HFFc6 (cell line): ENCODE measurements around the gene MDM4. TPM values are rescaled to one million over a fixed set of nuclear protein-coding genes. Genes with fewer than 3 reads are reported as not detected.
A peak's percentile ranks its signal among the peaks of the same experiment; 100 is the strongest.

ENCODE experiments used
- DNase-seq: peaks from one replicate; pipeline ENCODE4 v3.0.0-alpha.2; 2018
- H3K27ac Mint-ChIP-seq: 2 replicates; pipeline ENCODE4 v1.8.0; 2020; ENCODE audit warnings: mild to moderate bottlenecking, mixed read lengths
- H3K27me3 Mint-ChIP-seq: 2 replicates; pipeline ENCODE4 v1.8.0; 2021; ENCODE audit warnings: mild to moderate bottlenecking, moderate library complexity, mixed read lengths; ENCODE audit not compliant: insufficient read depth
- H3K36me3 Mint-ChIP-seq: 2 replicates; pipeline ENCODE4 v1.8.0; 2021; ENCODE audit warnings: low read depth, mixed read lengths
- H3K4me1 Mint-ChIP-seq: 2 replicates; pipeline ENCODE4 v1.8.0; 2020; ENCODE audit warnings: low read depth, mixed read lengths
- H3K4me3 Mint-ChIP-seq: 2 replicates; pipeline ENCODE4 v1.8.0; 2020; ENCODE audit warnings: mild to moderate bottlenecking, moderate library complexity, mixed read lengths
- H3K9me3 Mint-ChIP-seq: 2 replicates; pipeline ENCODE4 v1.8.0; 2020; ENCODE audit warnings: mild to moderate bottlenecking, mixed read lengths
- CTCF ChIP-seq: fragments of 200-600 bp; sonication (generic); IDR thresholded peaks from 2 replicates; pipeline ENCODE4 v1.5.0; 2021; ENCODE audit warnings: antibody characterized with exemption, mild to moderate bottlenecking
- total RNA-seq, 6 experiments: library from RNA; stranded (reverse); fragmentation: NEBNext Ultra II Directional; extraction: Animal tissue kit (Norgen Biotek cat#: 25700); gene quantifications; 2 replicates in 1 of 6; 3 replicates in 5 of 6; pipeline ENCODE4 v1.2.3, GENCODE V29; 2021

The MDM4 gene
- total RNA-seq, 6 experiments from 2014 or later, result 21.9 to 28.1 (median 22.7) TPM

GRCh38 chr1:204599596-204599995, 83.4 kb downstream of the MDM4 start:
- Mint-ChIP-seq H3K36me3 (no peaks in the 10 kb centered on the region), H3K27me3 (peaks cover 60% of the 10 kb centered on the region), H3K27ac (no peak overlapping the region), H3K4me3 (no peak overlapping the region), H3K9me3 (no peaks in the 10 kb centered on the region), H3K4me1 (no peaks in the 10 kb centered on the region)
- no peak for DNase-seq
- no peak for TF ChIP-seq CTCF

- H3K27ac Mint-ChIP-seq, result no peak overlapping the region
- H3K4me1 Mint-ChIP-seq, result no peaks in the 10 kb centered on the region
- no peak overlapping the region for H3K4me3 Mint-ChIP-seq
- DNase-seq, result no peak
- no peaks in the 10 kb centered on the region for H3K36me3 Mint-ChIP-seq
- peaks cover 59% of the 10 kb centered on the region for H3K27me3 Mint-ChIP-seq
- no peak for TF ChIP-seq CTCF
- no peaks in the 10 kb centered on the region for H3K9me3 Mint-ChIP-seq
Observed at GRCh38 chr1:204600203-204600602, 84.0 kb downstream of the MDM4 start.

GRCh38 chr1:204600968-204601367, 84.8 kb downstream of the MDM4 start:
- no peaks in the 10 kb centered on the region for H3K36me3 Mint-ChIP-seq
- H3K27me3 Mint-ChIP-seq, result peaks cover 61% of the 10 kb centered on the region
- peak; percentile 52 for TF ChIP-seq CTCF
- H3K27ac Mint-ChIP-seq, result no peak overlapping the region
- no peaks in the 10 kb centered on the region for H3K9me3 Mint-ChIP-seq
- no peak overlapping the region for H3K4me3 Mint-ChIP-seq
- no peak for DNase-seq
- no peaks in the 10 kb centered on the region for H3K4me1 Mint-ChIP-seq

- Mint-ChIP-seq H3K27ac (no peak overlapping the region), H3K27me3 (peaks cover 58% of the 10 kb centered on the region), H3K36me3 (no peaks in the 10 kb centered on the region), H3K4me3 (no peak overlapping the region), H3K4me1 (no peaks in the 10 kb centered on the region), H3K9me3 (no peaks in the 10 kb centered on the region)
- no peak for DNase-seq
- no peak for TF ChIP-seq CTCF
Observed at GRCh38 chr1:204602111-204602579, 85.9 kb downstream of the MDM4 start.

- Mint-ChIP-seq H3K27me3 (peaks cover 58% of the 10 kb centered on the region), H3K4me1 (no peaks in the 10 kb centered on the region), H3K4me3 (no peak overlapping the region), H3K27ac (no peak overlapping the region), H3K36me3 (no peaks in the 10 kb centered on the region), H3K9me3 (no peaks in the 10 kb centered on the region)
- no peak for TF ChIP-seq CTCF
- no peak for DNase-seq
Observed at GRCh38 chr1:204602871-204603542, 86.8 kb downstream of the MDM4 start.
